ENCODE results near the gene ZNF764. TPM values are rescaled to one million over a fixed set of nuclear protein-coding genes. Genes with fewer than 3 reads are reported as not detected.
A peak's percentile ranks its signal among the peaks of the same experiment; 100 is the strongest.

ZNF764 gene
- total and polyA plus RNA-seq, 9 of the 15 experiments (the other 6 are each of a cell fraction or from before 2014, with no cell fraction given) = 0.69 to 10.1 (median 4.1) TPM

- TF ChIP-seq, protein P1, sequence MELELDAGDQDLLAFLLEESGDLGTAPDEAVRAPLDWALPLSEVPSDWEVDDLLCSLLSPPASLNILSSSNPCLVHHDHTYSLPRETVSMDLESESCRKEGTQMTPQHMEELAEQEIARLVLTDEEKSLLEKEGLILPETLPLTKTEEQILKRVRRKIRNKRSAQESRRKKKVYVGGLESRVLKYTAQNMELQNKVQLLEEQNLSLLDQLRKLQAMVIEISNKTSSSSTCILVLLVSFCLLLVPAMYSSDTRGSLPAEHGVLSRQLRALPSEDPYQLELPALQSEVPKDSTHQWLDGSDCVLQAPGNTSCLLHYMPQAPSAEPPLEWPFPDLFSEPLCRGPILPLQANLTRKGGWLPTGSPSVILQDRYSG (tag; conservative IDR thresholded peaks at IDR 0.05; ENCODE audit: low read depth) = no peak
- TF ChIP-seq ZFP36 (IDR thresholded peaks at IDR 0.05; ENCODE audit: low read depth, low read length, partially characterized antibody) (no peak), NCOA6 (IDR thresholded peaks at IDR 0.05) (0 out of 2 replicates have a peak, but pooled peaks have one; percentile 77), HOMEZ (CRISPR knock-in tag; IDR thresholded peaks at IDR 0.05) (no peak), SUPT5H (IDR thresholded peaks at IDR 0.05) (peak; percentile 66), ZNF212 (CRISPR knock-in tag; IDR thresholded peaks at IDR 0.05) (no peak), PHB2 (IDR thresholded peaks at IDR 0.05; ENCODE audit: low read depth) (no peak), U2AF2 (optimal IDR thresholded peaks at IDR 0.05; ENCODE audit: low read depth, low read length) (no peak), ZNF232 (CRISPR knock-in tag; IDR thresholded peaks at IDR 0.05) (no peak), EP300 (IDR thresholded peaks at IDR 0.05; ENCODE audit: low read length) (peak; percentile 14; the same call in 1 of the 2 replicates), EHMT2 (IDR thresholded peaks at IDR 0.05) (no peak), FIP1L1 (IDR thresholded peaks at IDR 0.05; ENCODE audit: low read depth, low read length, poor library complexity, severe bottlenecking) (peak; percentile 59), RAD21 (CRISPR knock-in tag; conservative IDR thresholded peaks at IDR 0.05 in 1 of 2, IDR thresholded peaks at IDR 0.05 in 1 of 2) (0 out of 4 replicates have a peak, but pooled peaks have one; percentile 0 to 4), ELF1 (tag; IDR thresholded peaks at IDR 0.05) (peak; percentile 68; the same call in 1 of the 2 replicates), SMARCC2 (IDR thresholded peaks at IDR 0.05; ENCODE audit: low read depth) (no peak; the same call in 1 of the 2 replicates), KLF16 (IDR thresholded peaks at IDR 0.05) (no peak), ZNF282 (CRISPR knock-in tag; IDR thresholded peaks at IDR 0.05) (no peak), HCFC1 (IDR thresholded peaks at IDR 0.05; ENCODE audit: low read depth, low read length) (peak; percentile 84), MAFG (tag; conservative IDR thresholded peaks at IDR 0.05) (no peak), HMGXB4 (CRISPR knock-in tag; IDR thresholded peaks at IDR 0.05) (no peak; the same call in 1 of the 2 replicates)
- TF ChIP-seq, protein P2, sequence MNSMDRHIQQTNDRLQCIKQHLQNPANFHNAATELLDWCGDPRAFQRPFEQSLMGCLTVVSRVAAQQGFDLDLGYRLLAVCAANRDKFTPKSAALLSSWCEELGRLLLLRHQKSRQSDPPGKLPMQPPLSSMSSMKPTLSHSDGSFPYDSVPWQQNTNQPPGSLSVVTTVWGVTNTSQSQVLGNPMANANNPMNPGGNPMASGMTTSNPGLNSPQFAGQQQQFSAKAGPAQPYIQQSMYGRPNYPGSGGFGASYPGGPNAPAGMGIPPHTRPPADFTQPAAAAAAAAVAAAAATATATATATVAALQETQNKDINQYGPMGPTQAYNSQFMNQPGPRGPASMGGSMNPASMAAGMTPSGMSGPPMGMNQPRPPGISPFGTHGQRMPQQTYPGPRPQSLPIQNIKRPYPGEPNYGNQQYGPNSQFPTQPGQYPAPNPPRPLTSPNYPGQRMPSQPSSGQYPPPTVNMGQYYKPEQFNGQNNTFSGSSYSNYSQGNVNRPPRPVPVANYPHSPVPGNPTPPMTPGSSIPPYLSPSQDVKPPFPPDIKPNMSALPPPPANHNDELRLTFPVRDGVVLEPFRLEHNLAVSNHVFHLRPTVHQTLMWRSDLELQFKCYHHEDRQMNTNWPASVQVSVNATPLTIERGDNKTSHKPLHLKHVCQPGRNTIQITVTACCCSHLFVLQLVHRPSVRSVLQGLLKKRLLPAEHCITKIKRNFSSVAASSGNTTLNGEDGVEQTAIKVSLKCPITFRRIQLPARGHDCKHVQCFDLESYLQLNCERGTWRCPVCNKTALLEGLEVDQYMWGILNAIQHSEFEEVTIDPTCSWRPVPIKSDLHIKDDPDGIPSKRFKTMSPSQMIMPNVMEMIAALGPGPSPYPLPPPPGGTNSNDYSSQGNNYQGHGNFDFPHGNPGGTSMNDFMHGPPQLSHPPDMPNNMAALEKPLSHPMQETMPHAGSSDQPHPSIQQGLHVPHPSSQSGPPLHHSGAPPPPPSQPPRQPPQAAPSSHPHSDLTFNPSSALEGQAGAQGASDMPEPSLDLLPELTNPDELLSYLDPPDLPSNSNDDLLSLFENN (IDR thresholded peaks at IDR 0.05; ENCODE audit: low read depth in 2 of 2, low read length in 2 of 2) = no peak
Measured at GRCh38 chr16:30557957-30558788, at the start of gene ZNF764 (continued).

All from K562 (cell line).